ENCODE results near the gene GNRH2. TPM values are rescaled to one million over a fixed set of nuclear protein-coding genes. Genes with fewer than 3 reads are reported as not detected.

GNRH2 gene
- total and polyA plus RNA-seq, 2 donors (not counting 3 experiments of a cell fraction or from before 2014, with no cell fraction given), result 1.9 TPM; not detected in 1

GRCh38 chr20:3042625-3043024 is 797 bp upstream of the GNRH2 start:
- Histone ChIP-seq H3K4me3 (replicated peaks in 1 of 3; ENCODE audit: insufficient read depth in 1 of 3, low read depth in 1 of 3, low read length in 3 of 3) (no peak overlapping the region), H3K4me2 (ENCODE audit: insufficient read depth, low read length) (no peak overlapping the region), H3K27me3 (ENCODE audit: control insufficient read depth in 2 of 2, insufficient read depth in 2 of 2, low read length in 2 of 2) (no peaks in the 10 kb centered on the region), H3K9me3 (replicated peaks; ENCODE audit: control insufficient read depth, insufficient read depth, low read length) (no peaks in the 10 kb centered on the region), H3K9ac (replicated peaks; ENCODE audit: extremely low read depth, insufficient read depth, low read length) (no peak overlapping the region), H3K9me1 (replicated peaks; ENCODE audit: control insufficient read depth, extremely low read depth, insufficient read depth, low read length) (no peaks in the 10 kb centered on the region), H4K20me1 (replicated peaks; ENCODE audit: control insufficient read depth, extremely low read depth, insufficient read depth, low read length) (no peaks in the 10 kb centered on the region), H3K27ac (ENCODE audit: insufficient read depth, low read depth, low read length) (no peak overlapping the region), H2AFZ (ENCODE audit: low read depth, low read length) (no peak overlapping the region), H3K79me2 (ENCODE audit: control insufficient read depth, insufficient read depth, low read length) (peaks cover 8% of the 10 kb centered on the region), H3K4me1 (ENCODE audit: control insufficient read depth, extremely low read depth, insufficient read depth, low read length) (peaks cover 13% of the 10 kb centered on the region), H3K36me3 (ENCODE audit: control insufficient read depth in 2 of 2, extremely low read depth in 1 of 2, insufficient read depth in 2 of 2, low read length in 2 of 2) (peaks cover 2 to 13% of the 10 kb centered on the region in 2 experiments)
- ChIA-PET CTCF (interaction anchor here (1.3 to 2.1 kb wide), 3 partner anchors 11 to 177 kb away, joined by 4 to 8 read pairs (median 7); no protein-coding TSS in a partner anchor), POLR2A (interaction anchor here (0.5 kb wide), 1 partner anchor 11 kb away, joined by 4 read pairs; no protein-coding TSS in a partner anchor)
- dilution Hi-C loops (cut with MboI; ENCODE audit: extremely low pct_ligation_motif_present, low sequenced_read_pairs), result no loop called here
- intact Hi-C loops (cut with micrococcal nuclease), result no loop called here
- no peak for DNase-seq (ENCODE audit: low read depth, low spot score)
- no TSS peak for BruUV-seq (replicated peaks)
- FAIRE-seq, result no peak
- no peak for TF ChIP-seq MAX (IDR thresholded peaks at IDR 0.05; ENCODE audit: insufficient read depth, insufficient read length)
- TF ChIP-seq POLR2AphosphoS5 (IDR thresholded peaks at IDR 0.05; ENCODE audit: insufficient read depth, low read depth, low read length), result no peak
- no peak for TF ChIP-seq FOS (IDR thresholded peaks at IDR 0.05; ENCODE audit: borderline replicate concordance, insufficient read depth, low read length)
- no peak for TF ChIP-seq JUN (IDR thresholded peaks at IDR 0.05; ENCODE audit: borderline replicate concordance, insufficient read depth, insufficient read length, low read depth)
- TF ChIP-seq GATA2 (IDR thresholded peaks at IDR 0.05; ENCODE audit: insufficient read depth, insufficient read length, low read depth, low read length), result no peak
- no peak for TF ChIP-seq CTCF (IDR thresholded peaks at IDR 0.05; ENCODE audit: extremely low read depth in 1 of 2, insufficient read depth in 1 of 2, low read depth in 1 of 2, low read length in 2 of 2)
- no peak for TF ChIP-seq EZH2 (IDR thresholded peaks at IDR 0.05; ENCODE audit: borderline replicate concordance, low read depth, low read length, severe bottlenecking)
- no peak for TF ChIP-seq MYC (IDR thresholded peaks at IDR 0.05; ENCODE audit: low read depth, low read length)
- TF ChIP-seq POLR2A (IDR thresholded peaks at IDR 0.05; ENCODE audit: low read depth, low read length), result no peak
